Naive B cell (primary cell): ENCODE measurements around the gene MOB3B. TPM values are rescaled to one million over a fixed set of nuclear protein-coding genes. Genes with fewer than 3 reads are reported as not detected.

Experiments
- ATAC-seq, 2 donors: fragments of 150-1000 bp; cut with Tn5 transposase; 2 replicates each; pipeline ENCODE4 v1.10.0; 2021; ENCODE audit warnings: low read depth in 2 of 2, mild to moderate bottlenecking in 2 of 2, moderate library complexity in 2 of 2
- DNase-seq: peaks from one replicate; pipeline ENCODE4 v3.0.0; 2022
- H3K27ac Mint-ChIP-seq, 6 donors: one replicate each; pipeline ENCODE4 v1.8.0; 2020 to 2022; ENCODE audit warnings: mild to moderate bottlenecking in 6 of 6, mixed read lengths in 6 of 6, moderate library complexity in 5 of 6, inconsistent platforms in 2 of 6
- H3K27me3 Mint-ChIP-seq, 3 donors: one replicate each; pipeline ENCODE4 v1.8.0; 2021 to 2022; ENCODE audit warnings: mixed read lengths in 3 of 3, mild to moderate bottlenecking in 1 of 3
- H3K36me3 Mint-ChIP-seq, 2 donors: one replicate each; pipeline ENCODE4 v1.8.0; 2020 to 2022; ENCODE audit warnings: mixed read lengths in 2 of 2, inconsistent platforms in 1 of 2, mild to moderate bottlenecking in 1 of 2
- H3K4me1 Mint-ChIP-seq, 3 donors: one replicate each; pipeline ENCODE4 v1.8.0; 2020 to 2022; ENCODE audit warnings: mixed read lengths in 3 of 3, inconsistent platforms in 1 of 3, mild to moderate bottlenecking in 1 of 3, moderate library complexity in 1 of 3
- H3K4me3 Mint-ChIP-seq, 8 donors: one replicate each; pipeline ENCODE4 v1.8.0; 2020 to 2022; ENCODE audit warnings: mild to moderate bottlenecking in 8 of 8, mixed read lengths in 8 of 8, moderate library complexity in 8 of 8, inconsistent platforms in 2 of 8
- H3K9me3 Mint-ChIP-seq, 7 donors: one replicate each; pipeline ENCODE4 v1.8.0; 2020 to 2022; ENCODE audit warnings: mixed read lengths in 7 of 7, mild to moderate bottlenecking in 5 of 7, inconsistent platforms in 2 of 7, moderate library complexity in 1 of 7
- polyA plus RNA-seq, 6 donors: library from polyadenylated mRNA; unstranded; fragments of 300-500 nt; fragmentation: Illumina TruSeq; gene quantifications; one replicate each; pipeline ENCODE4 v1.2.3, GENCODE V29; 2021; ENCODE audit warnings: low read depth in 6 of 6

Gene MOB3B
- polyA plus RNA-seq, 6 donors from 2014 or later = 9.5 to 19.8 (median 15.7) TPM

DNA sequence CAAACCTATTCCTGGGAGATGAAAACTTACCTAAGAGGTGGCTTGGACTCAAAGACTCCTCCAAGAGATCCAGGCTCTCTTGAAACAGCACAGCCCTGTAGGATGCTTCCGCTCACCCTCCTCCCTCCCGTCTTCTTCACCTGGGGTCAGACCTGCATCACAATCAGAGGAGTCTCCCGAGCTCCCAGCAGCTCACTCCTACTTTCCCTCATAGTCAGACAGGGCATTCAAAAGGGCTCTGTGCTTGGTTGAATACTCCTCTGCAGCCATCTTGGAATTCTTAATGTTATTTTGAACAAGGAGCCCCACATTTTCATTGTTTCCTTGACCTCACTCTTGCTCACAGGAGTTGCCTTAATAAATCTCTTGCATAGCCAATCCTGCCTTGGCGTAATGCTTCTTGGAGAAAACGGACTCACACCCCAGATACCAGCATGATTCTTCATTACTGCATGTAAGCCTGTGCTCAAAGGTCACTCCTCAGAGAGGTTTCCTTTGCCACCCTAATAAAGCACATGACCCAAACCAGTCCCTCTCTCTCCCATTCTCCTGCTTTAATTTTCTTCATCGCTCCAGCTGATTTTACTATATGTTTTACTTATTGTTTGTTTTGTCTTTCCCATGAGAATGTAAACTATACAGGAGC, 52.6 kb downstream of the MOB3B start:
- peaks cover 50 to 96% (median 86%) of the 10 kb centered on the region in 3 donors for H3K4me1 Mint-ChIP-seq
- H3K27me3 Mint-ChIP-seq = no peaks in the 10 kb centered on the region
- peaks cover 2 to 15% (median 8%) of the 10 kb centered on the region in 7 donors for H3K9me3 Mint-ChIP-seq
- peaks cover 22 to 29% of the 10 kb centered on the region in 2 donors for H3K36me3 Mint-ChIP-seq
- peak overlapping the region in 2 of 8 donors; percentile 10 to 32 for H3K4me3 Mint-ChIP-seq
- H3K27ac Mint-ChIP-seq = peak overlapping the region in 5 of 6 donors; percentile 20 to 49 (median 29)
- DNase-seq = no peak
- ATAC-seq = no peak

DNA sequence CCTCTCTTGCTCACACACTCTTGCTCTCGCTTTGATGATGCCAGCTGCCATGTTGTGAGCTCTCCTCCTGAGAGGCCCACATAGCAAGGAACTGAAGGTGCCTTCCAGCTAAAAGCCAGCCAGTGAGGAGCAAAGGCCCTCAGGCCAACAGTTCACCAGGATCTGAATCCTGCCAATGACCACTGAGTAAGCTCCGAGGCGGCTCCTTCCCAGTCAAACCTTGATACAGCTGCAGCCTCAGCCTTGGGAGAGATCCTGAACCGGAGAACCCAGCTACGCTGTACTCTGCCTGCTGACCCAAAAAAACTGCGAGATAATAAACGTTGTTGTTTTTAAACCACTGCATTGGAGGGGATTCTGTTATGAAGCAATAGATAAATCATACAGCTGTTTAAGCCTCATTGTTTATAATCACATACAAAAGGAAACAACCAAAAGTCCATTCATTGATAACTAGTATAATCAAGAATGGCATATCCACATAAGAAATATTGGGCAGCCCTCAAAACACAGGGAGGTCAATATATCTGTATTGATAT, 54.5 kb downstream of the MOB3B start:
- H3K27me3 Mint-ChIP-seq = no peaks in the 10 kb centered on the region

DNA sequence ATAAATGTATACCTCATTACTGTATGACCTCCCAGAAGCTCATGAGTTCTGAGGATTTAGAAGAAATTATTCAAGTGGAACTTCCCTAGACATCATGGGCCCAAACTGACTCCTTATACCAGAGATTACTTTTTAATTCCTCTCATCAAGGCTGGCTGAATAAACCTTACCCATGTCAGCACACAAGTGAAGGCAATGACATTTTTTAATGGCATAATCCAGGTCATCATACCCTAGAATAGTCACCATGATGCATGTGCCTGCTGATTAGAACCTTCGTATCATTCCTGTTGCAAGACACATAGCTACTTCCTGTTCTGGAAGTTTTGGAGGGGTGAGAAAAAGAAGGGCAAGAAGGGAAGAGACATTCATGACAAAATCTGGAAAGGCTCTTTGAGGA, 55.3 kb downstream of the MOB3B start:
- ATAC-seq = no peak
- Mint-ChIP-seq H3K36me3 (peaks cover 22 to 38% of the 10 kb centered on the region in 2 donors), H3K27me3 (no peaks in the 10 kb centered on the region), H3K4me1 (peaks cover 57 to 96% (median 84%) of the 10 kb centered on the region in 3 donors), H3K4me3 (no peak overlapping the region), H3K9me3 (peaks cover 2 to 15% (median 8%) of the 10 kb centered on the region in 7 donors), H3K27ac (peak overlapping the region in 2 of 6 donors; percentile 20 to 57)
- DNase-seq = no peak

More for the DNA sequence above, 54.5 kb downstream of the MOB3B start:
- H3K4me3 Mint-ChIP-seq = peak overlapping the region in 1 of 8 donors; percentile 0
- ATAC-seq (no peak), DNase-seq (no peak)
- H3K27ac Mint-ChIP-seq = peak overlapping the region in 3 of 6 donors; percentile 25 to 79 (median 75)
- H3K9me3 Mint-ChIP-seq = peaks cover 2 to 15% (median 8%) of the 10 kb centered on the region in 7 donors
- H3K4me1 Mint-ChIP-seq = peaks cover 54 to 96% (median 87%) of the 10 kb centered on the region in 3 donors
- H3K36me3 Mint-ChIP-seq = peaks cover 22 to 38% of the 10 kb centered on the region in 2 donors

DNA sequence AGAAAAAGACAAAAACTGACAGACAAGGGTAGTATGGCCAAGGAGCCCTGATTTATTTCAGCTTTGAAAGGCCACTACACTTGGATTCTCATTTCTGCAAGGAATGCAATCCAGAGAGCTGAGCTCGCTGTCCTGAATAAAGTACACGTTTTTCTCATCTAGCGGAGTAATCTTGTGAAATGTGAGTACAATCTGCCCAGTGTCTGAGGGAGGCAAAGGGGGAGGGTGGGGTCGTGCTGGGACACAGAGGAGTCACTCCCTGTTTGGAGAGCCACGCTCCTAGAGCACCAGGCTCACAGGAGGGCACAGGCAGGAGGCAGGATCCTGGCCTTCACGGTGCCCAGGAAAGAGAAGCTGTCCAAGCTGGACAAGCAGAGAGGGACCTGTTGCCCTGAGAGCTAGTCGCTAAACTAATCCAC, 56.5 kb downstream of the MOB3B start:
- no peaks in the 10 kb centered on the region for H3K27me3 Mint-ChIP-seq

DNA sequence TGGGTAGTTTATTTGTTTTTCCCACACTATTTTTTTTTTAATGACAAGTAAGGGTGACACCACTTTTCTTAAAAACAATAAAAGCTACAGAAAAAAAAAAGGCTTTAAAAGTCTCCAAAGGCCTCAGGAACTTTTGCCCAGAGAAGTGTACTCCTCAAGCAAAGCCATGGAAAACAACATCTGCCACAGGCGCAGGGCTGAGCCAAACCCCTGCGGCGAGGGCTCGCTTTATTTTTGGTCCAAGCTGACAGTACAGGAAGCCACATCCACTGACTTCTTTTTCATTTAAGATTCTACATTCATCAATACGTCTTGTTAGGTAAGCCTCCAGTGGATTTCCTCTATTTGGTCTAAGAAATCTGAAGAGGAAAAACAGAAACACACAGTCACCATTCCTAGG, 57.4 kb downstream of the MOB3B start:
- ATAC-seq (no peak), DNase-seq (no peak)
- peaks cover 12 to 22% of the 10 kb centered on the region in 2 donors for H3K36me3 Mint-ChIP-seq
- peaks cover 62 to 96% (median 92%) of the 10 kb centered on the region in 3 donors for H3K4me1 Mint-ChIP-seq
- peak overlapping the region in 4 of 6 donors; percentile 18 to 73 (median 59) for H3K27ac Mint-ChIP-seq
- no peaks in the 10 kb centered on the region for H3K27me3 Mint-ChIP-seq
- H3K9me3 Mint-ChIP-seq = no peaks in the 10 kb centered on the region
- H3K4me3 Mint-ChIP-seq = peak overlapping the region in 4 of 8 donors; percentile 23 to 64 (median 46)

More for the DNA sequence above, 56.5 kb downstream of the MOB3B start:
- Mint-ChIP-seq H3K4me1 (peaks cover 62 to 96% (median 91%) of the 10 kb centered on the region in 3 donors), H3K36me3 (peaks cover 17 to 31% of the 10 kb centered on the region in 2 donors), H3K4me3 (peak overlapping the region in 1 of 8 donors; percentile 26), H3K27ac (peak overlapping the region in 2 of 6 donors; percentile 38 to 70), H3K9me3 (peaks cover 0 to 5% (median 0%) of the 10 kb centered on the region in 7 donors)
- ATAC-seq = no peak
- no peak for DNase-seq

DNA sequence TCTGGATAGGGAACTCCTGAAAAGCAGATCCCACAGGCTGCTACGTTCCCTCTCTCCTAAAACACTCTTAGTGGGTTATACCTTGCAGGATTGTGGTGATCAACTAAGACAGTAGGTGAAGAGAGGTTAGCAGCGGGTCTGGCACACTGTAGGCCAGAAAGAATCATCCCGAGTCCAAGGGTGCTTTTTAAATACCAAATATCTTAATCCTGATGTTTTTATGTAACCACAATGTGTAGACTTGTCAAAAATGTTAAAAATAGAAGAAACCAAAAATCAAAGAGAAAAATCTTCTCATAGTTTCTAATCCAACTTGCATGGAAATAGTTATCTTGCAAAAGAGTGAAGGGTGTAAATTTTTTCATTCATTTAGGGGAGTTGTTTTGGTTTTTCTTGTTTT, 57.8 kb downstream of the MOB3B start:
- no peak for DNase-seq
- Mint-ChIP-seq H3K27ac (peak overlapping the region in 3 of 6 donors; percentile 7 to 73 (median 49)), H3K4me3 (peak overlapping the region in 5 of 8 donors; percentile 6 to 64 (median 37)), H3K9me3 (no peaks in the 10 kb centered on the region), H3K4me1 (peaks cover 59 to 96% (median 92%) of the 10 kb centered on the region in 3 donors), H3K27me3 (no peaks in the 10 kb centered on the region), H3K36me3 (peaks cover 8 to 18% of the 10 kb centered on the region in 2 donors)
- no peak for ATAC-seq

DNA sequence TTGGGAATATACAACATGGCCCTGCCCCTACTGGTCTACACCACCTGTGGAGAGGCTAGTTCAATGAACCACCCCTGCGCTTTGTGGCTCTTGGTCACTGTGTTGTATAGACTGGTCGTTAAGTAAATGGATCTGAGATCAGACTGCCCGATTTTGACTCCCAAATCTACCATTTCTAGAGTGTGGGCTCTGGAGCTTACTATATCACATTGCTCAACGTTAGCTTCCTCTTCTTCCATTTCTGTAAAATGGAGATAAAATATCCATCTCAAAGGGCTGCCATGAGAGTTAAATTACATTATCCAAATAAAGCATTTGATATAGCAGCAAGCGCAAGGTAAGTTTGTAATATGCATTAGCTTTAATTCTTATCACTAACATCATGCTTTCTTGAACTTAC, 58.2 kb downstream of the MOB3B start:
- H3K36me3 Mint-ChIP-seq = peaks cover 10 to 20% of the 10 kb centered on the region in 2 donors
- peaks cover 57 to 97% (median 92%) of the 10 kb centered on the region in 3 donors for H3K4me1 Mint-ChIP-seq
- H3K27ac Mint-ChIP-seq = peak overlapping the region in 3 of 6 donors; percentile 7 to 49 (median 8)

DNA sequence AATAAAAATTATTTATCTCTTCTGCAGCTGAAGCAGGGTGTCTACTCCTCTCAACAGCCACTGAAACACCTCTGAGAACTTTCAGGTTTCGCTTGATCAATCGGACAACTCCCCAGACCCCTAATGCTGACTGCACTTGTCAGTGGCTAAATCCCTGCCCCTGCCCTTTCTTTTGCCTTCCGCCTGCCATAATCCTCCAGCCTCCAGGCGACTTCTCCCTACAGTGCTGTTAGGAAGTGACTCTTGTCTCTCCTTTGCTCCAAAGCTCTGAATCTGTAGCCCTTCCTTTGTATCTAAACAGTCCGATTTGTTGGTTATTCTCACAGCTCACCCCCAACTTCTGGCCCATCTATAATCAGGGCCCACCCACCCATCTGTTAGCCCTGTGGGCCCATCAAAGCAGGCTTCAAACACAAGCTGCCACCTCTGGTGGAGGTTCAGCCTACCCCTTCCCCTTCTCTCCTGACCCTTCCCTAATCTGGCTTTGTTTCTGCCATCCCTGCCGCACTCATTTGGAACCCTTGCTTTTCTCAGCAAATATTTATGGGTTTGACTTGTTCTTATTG, 59.2 kb downstream of the MOB3B start:
- DNase-seq = no peak
- Mint-ChIP-seq H3K4me1 (peaks cover 53 to 92% (median 90%) of the 10 kb centered on the region in 3 donors), H3K36me3 (peaks cover 7 to 18% of the 10 kb centered on the region in 2 donors), H3K27ac (peak overlapping the region in 5 of 6 donors; percentile 7 to 95 (median 83)), H3K9me3 (peaks cover 0 to 7% (median 0%) of the 10 kb centered on the region in 7 donors), H3K27me3 (no peaks in the 10 kb centered on the region), H3K4me3 (peak overlapping the region in 6 of 8 donors; percentile 19 to 72 (median 52))
- no peak for ATAC-seq

More for the DNA sequence above, 58.2 kb downstream of the MOB3B start:
- Mint-ChIP-seq H3K4me3 (peak overlapping the region in 2 of 8 donors; percentile 6 to 64), H3K9me3 (peaks cover 0 to 2% (median 0%) of the 10 kb centered on the region in 7 donors), H3K27me3 (no peaks in the 10 kb centered on the region)
- DNase-seq = no peak
- no peak for ATAC-seq

DNA sequence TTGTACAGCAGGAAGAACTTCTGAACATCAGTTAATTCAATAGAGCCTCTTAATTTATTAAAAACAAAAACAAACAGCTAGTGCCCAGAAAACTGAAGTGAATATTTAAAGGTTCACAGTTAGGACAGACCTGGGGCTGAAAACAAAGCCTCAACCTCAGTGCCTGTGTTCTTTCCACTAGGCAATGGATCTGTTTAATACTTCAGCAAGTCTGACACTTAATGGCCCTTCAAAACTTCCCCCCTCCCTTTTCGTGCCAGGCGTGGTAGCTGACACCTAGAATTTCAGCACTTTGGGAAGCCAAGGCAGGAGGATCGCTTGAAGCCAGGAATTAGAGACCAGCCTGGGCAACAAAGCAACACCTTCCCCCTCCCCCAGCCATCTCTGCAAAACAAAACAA, 60.1 kb downstream of the MOB3B start:
- no peak for ATAC-seq
- Mint-ChIP-seq H3K9me3 (peaks cover 0 to 7% (median 0%) of the 10 kb centered on the region in 7 donors), H3K36me3 (peaks cover 7 to 18% of the 10 kb centered on the region in 2 donors), H3K27ac (peak overlapping the region in 4 of 6 donors; percentile 36 to 95 (median 68)), H3K4me1 (peaks cover 52 to 90% (median 85%) of the 10 kb centered on the region in 3 donors), H3K4me3 (peak overlapping the region in 5 of 8 donors; percentile 17 to 77 (median 57)), H3K27me3 (no peaks in the 10 kb centered on the region)
- DNase-seq = no peak

DNA sequence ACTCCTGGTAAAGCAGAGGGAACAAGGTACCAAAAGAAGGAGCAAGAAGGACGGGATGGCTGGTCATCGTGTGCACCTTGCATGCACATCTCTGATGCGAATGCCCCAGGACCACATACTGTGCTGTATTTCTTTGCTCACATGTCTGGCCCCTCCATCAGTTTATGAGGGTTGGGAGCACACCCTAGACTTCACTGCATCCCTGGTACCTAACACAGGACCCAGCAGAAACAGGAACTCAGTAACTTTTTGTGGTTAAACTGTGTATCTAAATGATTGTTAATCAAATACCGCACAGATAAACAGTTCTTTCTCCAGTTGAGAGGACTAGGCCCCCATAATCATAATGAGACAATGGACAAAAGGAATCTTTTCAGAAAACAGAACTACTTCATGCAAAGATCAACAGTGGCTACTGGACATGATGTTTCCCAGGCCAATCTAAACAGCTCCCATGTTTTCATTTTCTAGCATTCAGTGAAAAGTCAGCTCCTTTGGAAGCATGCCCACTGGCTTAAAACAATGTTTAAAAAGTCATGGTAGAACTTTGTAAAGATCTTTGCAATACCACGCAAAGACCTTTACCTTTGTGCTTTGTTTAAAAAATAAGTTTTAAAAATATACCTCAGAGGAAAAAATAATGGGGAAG, 61.0 kb downstream of the MOB3B start:
- H3K36me3 Mint-ChIP-seq = peaks cover 7 to 18% of the 10 kb centered on the region in 2 donors
- peaks cover 56 to 91% (median 84%) of the 10 kb centered on the region in 3 donors for H3K4me1 Mint-ChIP-seq
- H3K4me3 Mint-ChIP-seq = peak overlapping the region in 6 of 8 donors; percentile 9 to 77 (median 34)
- peak overlapping the region; percentile 41 to 89 (median 66) for H3K27ac Mint-ChIP-seq
- DNase-seq = no peak
- no peaks in the 10 kb centered on the region for H3K27me3 Mint-ChIP-seq
- H3K9me3 Mint-ChIP-seq = peaks cover 0 to 7% (median 0%) of the 10 kb centered on the region in 7 donors
- ATAC-seq = peak; percentile 75 to 82

DNA sequence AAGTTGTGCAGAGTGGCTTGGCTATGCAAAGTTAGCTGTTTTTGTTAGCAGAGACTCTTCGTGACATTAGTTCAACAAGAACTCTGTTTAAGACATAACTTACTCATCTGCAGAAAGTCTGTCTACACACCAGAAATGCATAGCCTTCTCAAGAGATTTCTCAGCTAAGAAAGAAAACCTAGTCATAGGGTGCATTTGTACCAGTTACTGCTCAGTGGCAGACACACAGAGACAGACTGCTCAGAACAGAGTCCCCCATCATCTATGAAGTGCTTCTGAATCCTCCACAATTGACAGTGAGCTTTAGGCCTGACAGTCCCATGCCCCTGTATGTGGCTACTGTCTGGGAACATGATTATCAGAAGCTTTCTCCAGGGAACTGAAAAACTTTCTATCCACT, 61.6 kb downstream of the MOB3B start:
- Mint-ChIP-seq H3K27me3 (no peaks in the 10 kb centered on the region), H3K36me3 (peaks cover 7 to 18% of the 10 kb centered on the region in 2 donors), H3K9me3 (peaks cover 0 to 7% (median 0%) of the 10 kb centered on the region in 7 donors), H3K27ac (peak overlapping the region in 5 of 6 donors; percentile 19 to 89 (median 63)), H3K4me3 (peak overlapping the region in 3 of 8 donors; percentile 30 to 75 (median 72)), H3K4me1 (peaks cover 60 to 91% (median 82%) of the 10 kb centered on the region in 3 donors)
- DNase-seq (no peak), ATAC-seq (peak in 1 of 2 donors; percentile 25)

DNA sequence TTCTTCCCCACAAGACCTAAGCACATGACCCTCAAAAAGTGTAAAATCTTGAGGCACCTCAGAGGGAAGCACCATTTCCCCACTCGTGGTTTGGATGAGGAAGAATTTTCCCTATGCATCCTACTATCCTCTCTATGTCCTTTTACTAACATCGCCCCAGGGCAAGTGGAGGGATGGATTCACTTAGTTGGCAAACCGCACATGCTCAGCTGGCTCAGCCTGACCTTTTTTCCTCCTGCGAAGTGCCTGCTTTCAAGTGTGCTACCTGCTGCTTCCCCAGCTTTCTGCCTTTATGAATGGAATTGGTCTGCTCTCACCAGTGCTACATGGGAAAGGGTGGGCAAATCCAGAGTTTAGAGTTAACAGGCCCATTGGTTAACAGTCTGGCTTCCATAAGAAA, 62.1 kb downstream of the MOB3B start:
- H3K36me3 Mint-ChIP-seq = peaks cover 7 to 18% of the 10 kb centered on the region in 2 donors
- no peaks in the 10 kb centered on the region for H3K27me3 Mint-ChIP-seq
- DNase-seq (no peak), ATAC-seq (no peak)
- H3K9me3 Mint-ChIP-seq = peaks cover 0 to 7% (median 0%) of the 10 kb centered on the region in 7 donors
- H3K4me1 Mint-ChIP-seq = peaks cover 60 to 91% (median 77%) of the 10 kb centered on the region in 3 donors
- peak overlapping the region in 1 of 8 donors; percentile 33 for H3K4me3 Mint-ChIP-seq
- peak overlapping the region in 4 of 6 donors; percentile 37 to 66 (median 62) for H3K27ac Mint-ChIP-seq
